Endothelial cell of umbilical vein (primary cell): ENCODE measurements around the gene EIF2A. TPM values are rescaled to one million over a fixed set of nuclear protein-coding genes. Genes with fewer than 3 reads are reported as not detected.

Source experiments
- BruUV-seq: library from RNA; stranded (reverse); fragments of 400-500 nt; replicated peaks from 2 replicates; lab custom pipeline; 2021; lab: Mats Ljungman, UMichigan
- CTCF ChIA-PET: fragments of 300-600, 350-600 bp; sonication (Branson Sonifier 250); formaldehyde crosslinking; loops from one replicate; lab custom pipeline; 2021; ENCODE audit warnings: antibody characterized with exemption, inconsistent platforms; lab: Charles Lee
- POLR2A ChIA-PET: fragments of 300-600, 350-600 bp; sonication (Branson Sonifier 250); formaldehyde crosslinking; loops from one replicate; lab custom pipeline; 2021; ENCODE audit warnings: antibody characterized with exemption, inconsistent platforms; lab: Charles Lee
- DNase-seq: peaks from one replicate; pipeline ENCODE4 v3.0.0-alpha.2; 2011; ENCODE audit warnings: low read depth, low spot score
- FAIRE-seq: peaks from 2 replicates; lab custom pipeline; 2011; peaks lifted over from hg19 to GRCh38; lab: Jason Lieb, UNC
- H2AFZ ChIP-seq: 2 replicates; pipeline ENCODE4 v1.6.0; 2012; ENCODE audit warnings: low read depth, low read length, control low read depth, inconsistent platforms
- H3K27ac ChIP-seq: 2 replicates; pipeline ENCODE4 v1.5.1; 2011; ENCODE audit warnings: low read depth, mild to moderate bottlenecking, control low read depth, low read length, moderate library complexity; ENCODE audit not compliant: insufficient read depth
- H3K27me3 ChIP-seq, 2 experiments: 2 replicates each; pipeline versions ENCODE4 v1.6.0 to v1.6.1; 2011; ENCODE audit warnings: low read length in 2 of 2, mixed read lengths in 1 of 2; ENCODE audit not compliant: control insufficient read depth in 2 of 2, insufficient read depth in 2 of 2
- H3K36me3 ChIP-seq, 2 experiments: 2 replicates in 1 of 2; 3 replicates in 1 of 2; pipeline ENCODE4 v1.5.1; 2011; ENCODE audit warnings: low read length in 2 of 2, mild to moderate bottlenecking in 1 of 2, moderate library complexity in 1 of 2; ENCODE audit not compliant: control insufficient read depth in 2 of 2, insufficient read depth in 2 of 2; ENCODE audit errors: extremely low read depth in 1 of 2
- H3K4me1 ChIP-seq: 3 replicates; pipeline ENCODE4 v1.5.1; 2011; ENCODE audit warnings: mild to moderate bottlenecking, low read length; ENCODE audit not compliant: control insufficient read depth, insufficient read depth; ENCODE audit errors: extremely low read depth
- H3K4me2 ChIP-seq: 2 replicates; pipeline ENCODE4 v1.6.1; 2011; ENCODE audit warnings: low read length, control low read depth, mixed read lengths; ENCODE audit not compliant: insufficient read depth
- H3K4me3 ChIP-seq, 3 experiments: fragments of 200-600 bp in 1 of 3; sonication (generic), shearing (Covaris generic) in 1 of 3; replicated peaks in 1 of 3; 2 replicates each; pipeline ENCODE4 v1.5.1; 2011 to 2016; ENCODE audit warnings: control low read depth in 3 of 3, low read length in 3 of 3, mild to moderate bottlenecking in 2 of 3, inconsistent platforms in 1 of 3, low read depth in 1 of 3, moderate library complexity in 1 of 3; ENCODE audit not compliant: insufficient read depth in 1 of 3
- H3K79me2 ChIP-seq: 2 replicates; pipeline ENCODE4 v1.6.0; 2012; ENCODE audit warnings: low read length, inconsistent platforms; ENCODE audit not compliant: control insufficient read depth, insufficient read depth
- H3K9ac ChIP-seq: replicated peaks from 2 replicates; pipeline ENCODE3; 2011; ENCODE audit warnings: low read length, control low read depth; ENCODE audit not compliant: insufficient read depth; ENCODE audit errors: extremely low read depth
- H3K9me1 ChIP-seq: replicated peaks from 3 replicates; pipeline ENCODE4 v1.6.0; 2011; ENCODE audit warnings: mild to moderate bottlenecking, low read length; ENCODE audit not compliant: control insufficient read depth, insufficient read depth; ENCODE audit errors: extremely low read depth
- H3K9me3 ChIP-seq: replicated peaks from 2 replicates; pipeline ENCODE4 v1.5.1; 2012; ENCODE audit warnings: low read length, inconsistent platforms; ENCODE audit not compliant: control insufficient read depth, insufficient read depth
- H4K20me1 ChIP-seq: replicated peaks from 2 replicates; pipeline ENCODE3; 2011; ENCODE audit warnings: mild to moderate bottlenecking, low read length; ENCODE audit not compliant: control insufficient read depth, insufficient read depth; ENCODE audit errors: extremely low read depth
- EZH2 ChIP-seq: IDR thresholded peaks from 2 replicates; pipeline ENCODE4 v1.6.1; 2012; ENCODE audit warnings: borderline replicate concordance, low read depth, mild to moderate bottlenecking, moderate library complexity, low read length, inconsistent platforms; ENCODE audit not compliant: severe bottlenecking
- FOS ChIP-seq: IDR thresholded peaks from 2 replicates; pipeline ENCODE4 v1.6.1; 2011; ENCODE audit warnings: mild to moderate bottlenecking, low read length, moderate library complexity, borderline replicate concordance; ENCODE audit not compliant: insufficient read depth
- GATA2 ChIP-seq: IDR thresholded peaks from 2 replicates; pipeline ENCODE4 v1.7.0; 2011; ENCODE audit warnings: low read depth, mild to moderate bottlenecking, moderate library complexity, mixed read lengths, low read length; ENCODE audit not compliant: insufficient read length, insufficient read depth
- JUN ChIP-seq: IDR thresholded peaks from 2 replicates; pipeline ENCODE4 v1.6.1; 2011; ENCODE audit warnings: borderline replicate concordance, low read depth; ENCODE audit not compliant: insufficient read length, insufficient read depth
- MAX ChIP-seq: IDR thresholded peaks from 2 replicates; pipeline ENCODE4 v1.6.1; 2011; ENCODE audit not compliant: insufficient read depth, insufficient read length
- MYC ChIP-seq: IDR thresholded peaks from one replicate; pipeline ENCODE4 v1.6.1; 2011; ENCODE audit warnings: mild to moderate bottlenecking, low read depth, low read length
- POLR2A ChIP-seq: IDR thresholded peaks from 2 replicates; pipeline ENCODE4 v1.6.1; 2012; ENCODE audit warnings: low read depth, mild to moderate bottlenecking, control low read depth, low read length
- POLR2AphosphoS5 ChIP-seq: IDR thresholded peaks from 2 replicates; pipeline ENCODE4 v1.6.1; 2012; ENCODE audit warnings: low read depth, mild to moderate bottlenecking, control low read depth, low read length, moderate library complexity; ENCODE audit not compliant: insufficient read depth
- dilution Hi-C: fragments of 300-500 bp; cut with MboI; formaldehyde crosslinking; loops from one replicate; pipeline ENCODE4 v1.15.0; 2019; ENCODE audit warnings: low sequenced_read_pairs; ENCODE audit not compliant: extremely low pct_ligation_motif_present
- intact Hi-C: fragments of 100-400 bp; cut with micrococcal nuclease; formaldehyde crosslinking; loops from one replicate; pipeline ENCODE4 v1.10.0; 2022
- polyA plus RNA-seq, 4 experiments: library from polyadenylated mRNA; depleted of rRNA in 3 of 4; stranded (reverse) in 3 of 4; unstranded in 1 of 4; fragments of >200 nt; gene quantifications; 2 replicates each; pipeline versions ENCODE4 v1.2.1 to v1.2.3, GENCODE V29; 2011 to 2012; ENCODE audit warnings: missing spikeins in 1 of 4
- total RNA-seq: library from RNA; stranded (reverse); gene quantifications from 2 replicates; pipeline ENCODE4 v1.2.3, GENCODE V29; 2021
- TF ChIP-seq, protein P1 (sequence below), 2 donors: IDR thresholded peaks; 1 replicate in 1 of 2; 2 replicates in 1 of 2; pipeline ENCODE4 v1.5.1; 2011; ENCODE audit warnings: low read length in 2 of 2, mild to moderate bottlenecking in 2 of 2, moderate library complexity in 2 of 2, control low read depth in 1 of 2, inconsistent platforms in 1 of 2, low read depth in 1 of 2; ENCODE audit not compliant: insufficient read depth in 1 of 2; ENCODE audit errors: extremely low read depth in 1 of 2

The EIF2A gene
- total and polyA plus RNA-seq, 2 donors (not counting 3 experiments of a cell fraction or from before 2014, with no cell fraction given) = 85.2 to 97.6 TPM

GRCh38 chr3:150555859-150556436 lies 9.4 kb downstream of the EIF2A start:
- POLR2A ChIA-PET = interaction anchor here (1.2 kb wide), 1 partner anchor 9 kb away, joined by 3 read pairs; the partner anchor contains the start of genes EIF2A and SERP1
- H3K9me3 ChIP-seq = no peaks in the 10 kb centered on the region
- H3K9me1 ChIP-seq = no peaks in the 10 kb centered on the region
- peak overlapping the region; percentile 82 for H3K4me2 ChIP-seq
- TF ChIP-seq MYC (no peak), POLR2AphosphoS5 (no peak), MAX (no peak), JUN (no peak), GATA2 (no peak), EZH2 (no peak), FOS (no peak), POLR2A (no peak)
- TF ChIP-seq, protein P1, sequence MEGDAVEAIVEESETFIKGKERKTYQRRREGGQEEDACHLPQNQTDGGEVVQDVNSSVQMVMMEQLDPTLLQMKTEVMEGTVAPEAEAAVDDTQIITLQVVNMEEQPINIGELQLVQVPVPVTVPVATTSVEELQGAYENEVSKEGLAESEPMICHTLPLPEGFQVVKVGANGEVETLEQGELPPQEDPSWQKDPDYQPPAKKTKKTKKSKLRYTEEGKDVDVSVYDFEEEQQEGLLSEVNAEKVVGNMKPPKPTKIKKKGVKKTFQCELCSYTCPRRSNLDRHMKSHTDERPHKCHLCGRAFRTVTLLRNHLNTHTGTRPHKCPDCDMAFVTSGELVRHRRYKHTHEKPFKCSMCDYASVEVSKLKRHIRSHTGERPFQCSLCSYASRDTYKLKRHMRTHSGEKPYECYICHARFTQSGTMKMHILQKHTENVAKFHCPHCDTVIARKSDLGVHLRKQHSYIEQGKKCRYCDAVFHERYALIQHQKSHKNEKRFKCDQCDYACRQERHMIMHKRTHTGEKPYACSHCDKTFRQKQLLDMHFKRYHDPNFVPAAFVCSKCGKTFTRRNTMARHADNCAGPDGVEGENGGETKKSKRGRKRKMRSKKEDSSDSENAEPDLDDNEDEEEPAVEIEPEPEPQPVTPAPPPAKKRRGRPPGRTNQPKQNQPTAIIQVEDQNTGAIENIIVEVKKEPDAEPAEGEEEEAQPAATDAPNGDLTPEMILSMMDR (IDR thresholded peaks at IDR 0.05; ENCODE audit: extremely low read depth in 1 of 2, insufficient read depth in 1 of 2, low read depth in 1 of 2, low read length in 2 of 2) = no peak
- DNase-seq = peak; percentile 7
- H3K27me3 ChIP-seq = no peaks in the 10 kb centered on the region
- no peak overlapping the region for H2AFZ ChIP-seq
- H3K79me2 ChIP-seq = peaks cover 41% of the 10 kb centered on the region
- H3K9ac ChIP-seq = no peak overlapping the region
- CTCF ChIA-PET = interaction anchor here (0.8 to 2.2 kb wide), 3 partner anchors 8 to 61 kb away, joined by 3 to 6 read pairs (median 4); no protein-coding TSS in a partner anchor
- dilution Hi-C loops = no loop called here
- FAIRE-seq = no peak
- H4K20me1 ChIP-seq = no peaks in the 10 kb centered on the region
- no peak overlapping the region for H3K4me3 ChIP-seq
- H3K36me3 ChIP-seq = peaks cover 0 to 4% of the 10 kb centered on the region in 2 experiments
- peaks cover 20% of the 10 kb centered on the region for H3K4me1 ChIP-seq
- intact Hi-C loops = loop anchor here (1.0 kb wide), 1 partner anchor 10 kb away; the partner anchor contains the start of genes EIF2A and SERP1
- BruUV-seq = no TSS peak
- H3K27ac ChIP-seq = peak overlapping the region; percentile 27
